Measurements from ENCODE around the gene NEUROD6. TPM values are rescaled to one million over a fixed set of nuclear protein-coding genes. Genes with fewer than 3 reads are reported as not detected.
A peak's percentile ranks its signal among the peaks of the same experiment; 100 is the strongest.

NEUROD6 gene
- total RNA-seq (0.04 TPM), polyA plus RNA-seq (ENCODE audit: insufficient read depth in 1 of 8, insufficient read length in 8 of 8, low replicate concordance in 1 of 8) (under 1 TPM in 5 of 8 donors, not detected in 3; 0.05 to 0.21 (median 0.09) TPM)
- long read RNA-seq, donor 1, result 0 reads
- long read RNA-seq, donor 2, result 0 reads
- long read RNA-seq, donor 3, result 0 reads
- long read RNA-seq, donor 4, result 0 reads
- long read RNA-seq, donor 5, result 0 reads
- long read RNA-seq, donor 6, result 0 reads
- long read RNA-seq, donor 7, result 0 reads
- long read RNA-seq, donor 8, result 0 reads
- long read RNA-seq, donor 9, result 0 reads
- long read RNA-seq, donor 10, result 0 reads
- long read RNA-seq, donor 11, result 0 reads

- peaks cover 24% of the 10 kb centered on the region for H3K27me3 ChIP-seq (ENCODE audit: control insufficient read depth, insufficient read depth, low read length)
Measured at GRCh38 chr7:31340603-31341002, at the start of gene NEUROD6. Gene NEUROD6, minus strand, starts transcription at chr7:31340726. Its CDS starts 1,458 bp downstream, at chr7:31339268.

GRCh38 chr7:31384466-31384865 lies 43.9 kb upstream of the NEUROD6 start:
- H3K4me3 ChIP-seq (ENCODE audit: low read length), result no peak overlapping the region
- WGBS (ENCODE audit: insufficient coverage), result 83% methylated on average over 2 of the region's 4 CpGs
- H3K9me3 ChIP-seq (replicated peaks; ENCODE audit: control insufficient read depth, low read depth, low read length), result no peaks in the 10 kb centered on the region
- H3K4me1 ChIP-seq (ENCODE audit: control insufficient read depth, insufficient read depth, low read length), result no peaks in the 10 kb centered on the region
- H3K27ac ChIP-seq (ENCODE audit: low read length), result no peak overlapping the region
- H3K36me3 ChIP-seq (ENCODE audit: control insufficient read depth, insufficient read depth, low read length), result no peaks in the 10 kb centered on the region
- H3K27me3 ChIP-seq (ENCODE audit: control insufficient read depth, insufficient read depth, low read length), result no peaks in the 10 kb centered on the region
- no peak for DNase-seq

More at GRCh38 chr7:31340603-31341002, at the start of gene NEUROD6:
- Histone ChIP-seq H3K4me1 (ENCODE audit: control insufficient read depth, insufficient read depth, low read length) (peaks cover 14% of the 10 kb centered on the region), H3K4me3 (ENCODE audit: low read length) (no peak within 1 kb of the TSS), H3K27ac (ENCODE audit: low read length) (no peak within 1 kb of the TSS), H3K36me3 (ENCODE audit: control insufficient read depth, insufficient read depth, low read length) (no peaks in the 10 kb centered on the region), H3K9me3 (replicated peaks; ENCODE audit: control insufficient read depth, low read depth, low read length) (no peaks in the 10 kb centered on the region)
- no peak for DNase-seq
- WGBS (ENCODE audit: insufficient coverage), result 82% methylated on average over 3 of the region's 6 CpGs

GRCh38 chr7:31382722-31383121 lies 42.2 kb upstream of the NEUROD6 start:
- Histone ChIP-seq H3K9me3 (replicated peaks; ENCODE audit: control insufficient read depth, low read depth, low read length) (no peaks in the 10 kb centered on the region), H3K4me3 (ENCODE audit: low read length) (no peak overlapping the region), H3K27me3 (ENCODE audit: control insufficient read depth, insufficient read depth, low read length) (no peaks in the 10 kb centered on the region), H3K27ac (ENCODE audit: low read length) (no peak overlapping the region), H3K36me3 (ENCODE audit: control insufficient read depth, insufficient read depth, low read length) (no peaks in the 10 kb centered on the region), H3K4me1 (ENCODE audit: control insufficient read depth, insufficient read depth, low read length) (no peaks in the 10 kb centered on the region)
- WGBS (ENCODE audit: insufficient coverage), result no CpG with 5 or more reads among the region's 2 CpGs
- no peak for DNase-seq

GRCh38 chr7:31373337-31374289 lies 33.1 kb upstream of the NEUROD6 start:
- DNase-seq, result peak; percentile 72
- Histone ChIP-seq H3K36me3 (ENCODE audit: control insufficient read depth, insufficient read depth, low read length) (no peaks in the 10 kb centered on the region), H3K27ac (ENCODE audit: low read length) (no peak overlapping the region), H3K9me3 (replicated peaks; ENCODE audit: control insufficient read depth, low read depth, low read length) (no peaks in the 10 kb centered on the region), H3K4me1 (ENCODE audit: control insufficient read depth, insufficient read depth, low read length) (no peaks in the 10 kb centered on the region), H3K27me3 (ENCODE audit: control insufficient read depth, insufficient read depth, low read length) (peaks cover 6% of the 10 kb centered on the region), H3K4me3 (ENCODE audit: low read length) (no peak overlapping the region)
- 61% methylated on average over 9 of the region's 12 CpGs for WGBS (ENCODE audit: insufficient coverage)

GRCh38 chr7:31372231-31372959 lies 31.9 kb upstream of the NEUROD6 start:
- Histone ChIP-seq H3K36me3 (ENCODE audit: control insufficient read depth, insufficient read depth, low read length) (no peaks in the 10 kb centered on the region), H3K9me3 (replicated peaks; ENCODE audit: control insufficient read depth, low read depth, low read length) (no peaks in the 10 kb centered on the region), H3K27ac (ENCODE audit: low read length) (no peak overlapping the region), H3K4me1 (ENCODE audit: control insufficient read depth, insufficient read depth, low read length) (no peaks in the 10 kb centered on the region), H3K4me3 (ENCODE audit: low read length) (no peak overlapping the region), H3K27me3 (ENCODE audit: control insufficient read depth, insufficient read depth, low read length) (peaks cover 6% of the 10 kb centered on the region)
- no peak for DNase-seq
- 51% methylated on average over 4 of the region's 11 CpGs for WGBS (ENCODE audit: insufficient coverage)

GRCh38 chr7:31371621-31372020 lies 31.1 kb upstream of the NEUROD6 start:
- no peak overlapping the region for H3K4me3 ChIP-seq (ENCODE audit: low read length)
- H3K9me3 ChIP-seq (replicated peaks; ENCODE audit: control insufficient read depth, low read depth, low read length), result no peaks in the 10 kb centered on the region
- H3K27ac ChIP-seq (ENCODE audit: low read length), result no peak overlapping the region
- WGBS (ENCODE audit: insufficient coverage), result no CpG with 5 or more reads among the region's 2 CpGs
- H3K4me1 ChIP-seq (ENCODE audit: control insufficient read depth, insufficient read depth, low read length), result no peaks in the 10 kb centered on the region
- H3K27me3 ChIP-seq (ENCODE audit: control insufficient read depth, insufficient read depth, low read length), result peaks cover 6% of the 10 kb centered on the region
- H3K36me3 ChIP-seq (ENCODE audit: control insufficient read depth, insufficient read depth, low read length), result no peaks in the 10 kb centered on the region
- no peak for DNase-seq

- Histone ChIP-seq H3K4me1 (ENCODE audit: control insufficient read depth, insufficient read depth, low read length) (no peaks in the 10 kb centered on the region), H3K27ac (ENCODE audit: low read length) (no peak overlapping the region), H3K4me3 (ENCODE audit: low read length) (no peak overlapping the region), H3K27me3 (ENCODE audit: control insufficient read depth, insufficient read depth, low read length) (peaks cover 6% of the 10 kb centered on the region), H3K36me3 (ENCODE audit: control insufficient read depth, insufficient read depth, low read length) (no peaks in the 10 kb centered on the region), H3K9me3 (replicated peaks; ENCODE audit: control insufficient read depth, low read depth, low read length) (no peaks in the 10 kb centered on the region)
- DNase-seq, result no peak
- 23% methylated on average over 2 of the region's 3 CpGs for WGBS (ENCODE audit: insufficient coverage)
Measured at GRCh38 chr7:31370609-31371008, 30.1 kb upstream of the NEUROD6 start.

GRCh38 chr7:31368620-31369019 lies 28.1 kb upstream of the NEUROD6 start:
- Histone ChIP-seq H3K4me3 (ENCODE audit: low read length) (no peak overlapping the region), H3K27me3 (ENCODE audit: control insufficient read depth, insufficient read depth, low read length) (peaks cover 6% of the 10 kb centered on the region), H3K9me3 (replicated peaks; ENCODE audit: control insufficient read depth, low read depth, low read length) (no peaks in the 10 kb centered on the region), H3K27ac (ENCODE audit: low read length) (no peak overlapping the region), H3K36me3 (ENCODE audit: control insufficient read depth, insufficient read depth, low read length) (no peaks in the 10 kb centered on the region), H3K4me1 (ENCODE audit: control insufficient read depth, insufficient read depth, low read length) (no peaks in the 10 kb centered on the region)
- DNase-seq, result no peak
- 84% methylated on average over 5 of the region's 10 CpGs for WGBS (ENCODE audit: insufficient coverage)

- no peaks in the 10 kb centered on the region for H3K4me1 ChIP-seq (ENCODE audit: control insufficient read depth, insufficient read depth, low read length)
- no peak overlapping the region for H3K27ac ChIP-seq (ENCODE audit: low read length)
- no peaks in the 10 kb centered on the region for H3K36me3 ChIP-seq (ENCODE audit: control insufficient read depth, insufficient read depth, low read length)
- no peak overlapping the region for H3K4me3 ChIP-seq (ENCODE audit: low read length)
- WGBS (ENCODE audit: insufficient coverage), result 80% methylated on average over 1 of the region's 3 CpGs
- H3K27me3 ChIP-seq (ENCODE audit: control insufficient read depth, insufficient read depth, low read length), result no peaks in the 10 kb centered on the region
- H3K9me3 ChIP-seq (replicated peaks; ENCODE audit: control insufficient read depth, low read depth, low read length), result no peaks in the 10 kb centered on the region
- no peak for DNase-seq
Measured at GRCh38 chr7:31363496-31363895, 23.0 kb upstream of the NEUROD6 start.

GRCh38 chr7:31363051-31363450 lies 22.5 kb upstream of the NEUROD6 start:
- H3K27me3 ChIP-seq (ENCODE audit: control insufficient read depth, insufficient read depth, low read length), result no peaks in the 10 kb centered on the region
- H3K27ac ChIP-seq (ENCODE audit: low read length), result no peak overlapping the region
- 14% methylated on average over 1 of the region's 5 CpGs for WGBS (ENCODE audit: insufficient coverage)
- H3K36me3 ChIP-seq (ENCODE audit: control insufficient read depth, insufficient read depth, low read length), result no peaks in the 10 kb centered on the region
- H3K4me3 ChIP-seq (ENCODE audit: low read length), result no peak overlapping the region
- no peak for DNase-seq
- no peaks in the 10 kb centered on the region for H3K9me3 ChIP-seq (replicated peaks; ENCODE audit: control insufficient read depth, low read depth, low read length)
- H3K4me1 ChIP-seq (ENCODE audit: control insufficient read depth, insufficient read depth, low read length), result no peaks in the 10 kb centered on the region
